MM.1S (cell line): Measurements from ENCODE around the gene IFRD1.

Experiments
- CTCF ChIP-seq: fragments of 300-600 bp; sonication (generic); IDR thresholded peaks from 2 replicates; pipeline ENCODE4 v1.5.1; 2016; ENCODE audit warnings: antibody characterized with exemption, low read length, mixed read lengths
- EZH2 ChIP-seq: fragments of 300-600 bp; sonication (generic); optimal IDR thresholded peaks from 2 replicates; pipeline ENCODE3; 2017; ENCODE audit warnings: low read depth, mild to moderate bottlenecking, antibody characterized with exemption, low read length, mixed read lengths
- EZH2phosphoT487 ChIP-seq: fragments of 300-600 bp; sonication (generic); IDR thresholded peaks from 2 replicates; pipeline ENCODE4 v1.6.1; 2018; ENCODE audit warnings: antibody characterized with exemption, low read length

GRCh38 chr7:112427984-112428383 is 22.3 kb upstream of the IFRD1 start:
- TF ChIP-seq CTCF = no peak
- no peak for TF ChIP-seq EZH2
- no peak for TF ChIP-seq EZH2phosphoT487
